T-helper 1 cell treated with Interleukin-12 subunit alpha and Interleukin-12 subunit beta and Interleukin-4 antibody, amounts not matched to agents 30 ng/mL and 1 ng/mL, for 36 hours (primary cell): Measurements from ENCODE around the gene CADPS2. TPM values are rescaled to one million over a fixed set of nuclear protein-coding genes. Genes with fewer than 3 reads are reported as not detected.

Experiments
- intact Hi-C: fragments of 100-400 bp; cut with micrococcal nuclease; formaldehyde crosslinking; loops from one replicate; pipeline ENCODE4 v1.15.1; 2024
- total RNA-seq: library from RNA; stranded (reverse); gene quantifications from 2 replicates; pipeline ENCODE4 v1.2.3, GENCODE V29; 2022

The CADPS2 gene
- total RNA-seq, 1 donor from 2014 or later, result not detected

- intact Hi-C loops, result no loop called here
Observed at GRCh38 chr7:122618585-122619189, 267.6 kb downstream of the CADPS2 start.

GRCh38 chr7:122616951-122617350 is 269.3 kb downstream of the CADPS2 start:
- intact Hi-C loops, result no loop called here

GRCh38 chr7:122605929-122606328 is 280.3 kb downstream of the CADPS2 start:
- intact Hi-C loops, result no loop called here

- intact Hi-C loops, result no loop called here
Observed at GRCh38 chr7:122604251-122604650, 282.0 kb downstream of the CADPS2 start.

- intact Hi-C loops, result no loop called here
Observed at GRCh38 chr7:122602800-122603199, 283.5 kb downstream of the CADPS2 start.

- intact Hi-C loops, result no loop called here
Observed at GRCh38 chr7:122600630-122601029, 285.6 kb downstream of the CADPS2 start.

GRCh38 chr7:122600042-122600441 is 286.2 kb downstream of the CADPS2 start:
- intact Hi-C loops, result no loop called here

- intact Hi-C loops, result no loop called here
Observed at GRCh38 chr7:122597277-122597676, 289.0 kb downstream of the CADPS2 start.

GRCh38 chr7:122595885-122596284 is 290.4 kb downstream of the CADPS2 start:
- intact Hi-C loops, result no loop called here

- intact Hi-C loops, result no loop called here
Observed at GRCh38 chr7:122588621-122589020, 297.6 kb downstream of the CADPS2 start.

- intact Hi-C loops, result no loop called here
Observed at GRCh38 chr7:122584676-122585251, 301.5 kb downstream of the CADPS2 start.

GRCh38 chr7:122578350-122578749 is 307.9 kb downstream of the CADPS2 start:
- intact Hi-C loops, result no loop called here

GRCh38 chr7:122577449-122578003 is 308.7 kb downstream of the CADPS2 start:
- intact Hi-C loops, result no loop called here

- intact Hi-C loops, result no loop called here
Observed at GRCh38 chr7:122572706-122573105, 313.6 kb downstream of the CADPS2 start.

- intact Hi-C loops, result no loop called here
Observed at GRCh38 chr7:122561326-122561725, 324.9 kb downstream of the CADPS2 start.

- intact Hi-C loops, result no loop called here
Observed at GRCh38 chr7:122556873-122557542, 329.3 kb downstream of the CADPS2 start.

- intact Hi-C loops, result no loop called here
Observed at GRCh38 chr7:122556219-122556618, 330.0 kb downstream of the CADPS2 start.

- intact Hi-C loops, result no loop called here
Observed at GRCh38 chr7:122553761-122554160, 332.5 kb downstream of the CADPS2 start.

- intact Hi-C loops, result no loop called here
Observed at GRCh38 chr7:122552769-122553168, 333.5 kb downstream of the CADPS2 start.

- intact Hi-C loops, result no loop called here
Observed at GRCh38 chr7:122550545-122550944, 335.7 kb downstream of the CADPS2 start.

- intact Hi-C loops, result no loop called here
Observed at GRCh38 chr7:122549578-122549977, 336.7 kb downstream of the CADPS2 start.

- intact Hi-C loops, result no loop called here
Observed at GRCh38 chr7:122546496-122546895, 339.8 kb downstream of the CADPS2 start.

GRCh38 chr7:122544463-122544862 is 341.8 kb downstream of the CADPS2 start:
- intact Hi-C loops, result no loop called here
